Kidney (tissue), 14 donors: ENCODE data around the gene TENT4A. TPM values are rescaled to one million over a fixed set of nuclear protein-coding genes. Genes with fewer than 3 reads are reported as not detected.

Source experiments
- DNase-seq, 5 donors: peaks; one replicate each; pipeline ENCODE4 v3.0.0-alpha.2; 2013 to 2020
- FAIRE-seq: peaks from 2 replicates; lab custom pipeline; 2012; peaks lifted over from hg19 to GRCh38; lab: Jason Lieb, UNC
- H3K27ac ChIP-seq, 2 donors: one replicate each; pipeline ENCODE4 v1.7.0; 2013; ENCODE audit warnings: low read depth in 2 of 2, low read length in 2 of 2, inconsistent platforms in 1 of 2
- H3K27me3 ChIP-seq: one replicate; pipeline ENCODE4 v1.7.1; 2013; ENCODE audit warnings: low read length, inconsistent platforms; ENCODE audit not compliant: control insufficient read depth, insufficient read depth
- H3K36me3 ChIP-seq, 3 donors: one replicate each; pipeline versions ENCODE4 v1.7.0 to v1.7.1; 2013; ENCODE audit warnings: low read length in 3 of 3, control low read depth in 1 of 3, inconsistent platforms in 1 of 3; ENCODE audit not compliant: insufficient read depth in 3 of 3, control insufficient read depth in 2 of 3
- H3K4me1 ChIP-seq, 3 donors: one replicate each; pipeline versions ENCODE4 v1.7.0 to v1.7.1; 2013; ENCODE audit warnings: low read length in 3 of 3, inconsistent platforms in 1 of 3, low read depth in 1 of 3; ENCODE audit not compliant: control insufficient read depth in 2 of 3, insufficient read depth in 2 of 3
- H3K4me3 ChIP-seq, 3 donors: one replicate each; pipeline versions ENCODE4 v1.7.0 to v1.8.1; 2013; ENCODE audit warnings: low read length in 3 of 3, control low read depth in 1 of 3, inconsistent platforms in 1 of 3
- H3K9ac ChIP-seq, 3 donors: one replicate each; pipeline versions ENCODE4 v1.7.0 to v1.7.1; 2013; ENCODE audit warnings: low read length in 3 of 3, control low read depth in 1 of 3, inconsistent platforms in 1 of 3
- H3K9me3 ChIP-seq, 3 donors: one replicate each; pipeline versions ENCODE4 v1.7.0 to v1.7.1; 2013; ENCODE audit warnings: low read length in 3 of 3, control low read depth in 1 of 3, inconsistent platforms in 1 of 3; ENCODE audit not compliant: control insufficient read depth in 2 of 3, insufficient read depth in 1 of 3
- CTCF ChIP-seq: IDR thresholded peaks from 3 replicates; pipeline ENCODE4 v1.5.1; 2012; ENCODE audit warnings: mild to moderate bottlenecking, moderate library complexity, borderline replicate concordance; ENCODE audit not compliant: insufficient read depth; ENCODE audit errors: extremely low read depth
- intact Hi-C: fragments of 100-400 bp; cut with DNase I; formaldehyde crosslinking; loops from one replicate; pipeline ENCODE4 v1.11.1; 2022
- polyA plus RNA-seq: library from polyadenylated mRNA; stranded (reverse); fragments of 350-450 nt; fragmentation: Illumina TruSeq; extraction: RNeasy Lipid Tissue Mini Kit (QIAGEN cat#74804); gene quantifications from one replicate; pipeline ENCODE4 v1.2.3, GENCODE V29; 2014; ENCODE audit warnings: low read depth, low replicate concordance; ENCODE audit not compliant: insufficient read depth
- total RNA-seq: library from RNA; stranded (reverse); fragmentation: NEBNext Ultra II Directional; extraction: Animal tissue kit (Norgen Biotek cat#: 25700); gene quantifications from one replicate; pipeline ENCODE4 v1.2.1, GENCODE V29; 2021
- donor health status: control.
- donor health status: control.
- donor health status: control.
- donor health status: control.
- donor health status: control.
- donor health status: DM: yes; HTN: yes; CAD: no.
- donor health status: Normal renal cell carcinoma (clear cell type).

Gene TENT4A
- total and polyA plus RNA-seq, 2 donors from 2014 or later = 4.8 to 22.8 TPM

GRCh38 chr5:6805841-6806240 lies 92.6 kb downstream of the TENT4A start:
- no peak overlapping the region for H3K4me3 ChIP-seq
- H3K36me3 ChIP-seq = no peaks in the 10 kb centered on the region
- DNase-seq = no peak
- no peak overlapping the region for H3K9ac ChIP-seq
- no peaks in the 10 kb centered on the region for H3K4me1 ChIP-seq
- no peak overlapping the region for H3K27ac ChIP-seq
- H3K9me3 ChIP-seq = peaks cover 0 to 6% (median 0%) of the 10 kb centered on the region in 3 donors
- TF ChIP-seq CTCF = no peak
- intact Hi-C loops = no loop called here
- no peak for FAIRE-seq
- no peaks in the 10 kb centered on the region for H3K27me3 ChIP-seq

Other genes with a start within 250 kb of the TENT4A start
- gene NSUN2, start 80.4 kb upstream of the TENT4A start, total RNA-seq = 48.9 TPM
- 16.9 TPM for gene NSUN2, start 80.4 kb upstream of the TENT4A start, polyA plus RNA-seq
- gene SRD5A1, start 80.0 kb upstream of the TENT4A start, total RNA-seq = 13.1 TPM
- gene SRD5A1, start 80.0 kb upstream of the TENT4A start, polyA plus RNA-seq = 6.5 TPM